ENCODE results near the gene TMEM232. TPM values are rescaled to one million over a fixed set of nuclear protein-coding genes. Genes with fewer than 3 reads are reported as not detected.

TMEM232 gene
- total RNA-seq, 1 experiment from 2014 or later: 0.21 TPM

- ChIA-PET CTCF (no interaction called here), POLR2A (no interaction called here)
- Histone ChIP-seq H3K4me3 (ENCODE audit: low read depth in 2 of 2, low read length in 2 of 2) (no peak overlapping the region), H3K9me3 (ENCODE audit: control insufficient read depth, insufficient read depth, low read depth, low read length) (no peaks in the 10 kb centered on the region), H3K36me3 (ENCODE audit: control insufficient read depth, insufficient read depth, low read length) (no peaks in the 10 kb centered on the region), H3K27me3 (ENCODE audit: control insufficient read depth, insufficient read depth, low read length) (no peaks in the 10 kb centered on the region), H3K27ac (ENCODE audit: low read length) (no peak overlapping the region), H3K4me1 (ENCODE audit: control insufficient read depth, insufficient read depth, low read length) (no peaks in the 10 kb centered on the region)
- intact Hi-C loops (cut with micrococcal nuclease; ENCODE audit: unreplicated experiment): no loop called here
- in situ Hi-C loops (cut with HindIII; ENCODE audit: low pct_unique_long_range_greater_than_20kb, low sequenced_read_pairs): no loop called here
- DNase-seq (ENCODE audit: low read depth, low spot score) (no peak), ATAC-seq (no peak)
- no peak for TF ChIP-seq REST (IDR thresholded peaks at IDR 0.05; ENCODE audit: insufficient read depth in 1 of 2, low read depth in 2 of 2, low read length in 1 of 2)
- TF ChIP-seq POLR2AphosphoS5 (IDR thresholded peaks at IDR 0.05; ENCODE audit: low read depth, low read length): no peak
- no peak for TF ChIP-seq SIN3A (IDR thresholded peaks at IDR 0.05; ENCODE audit: borderline replicate concordance, insufficient read depth, low read depth, low read length)
- no peak for TF ChIP-seq TCF7L2 (IDR thresholded peaks at IDR 0.05; ENCODE audit: low read depth, low read length)
- TF ChIP-seq CTCF (IDR thresholded peaks at IDR 0.05): no peak
- BruUV-seq (replicated peaks): no TSS peak
These were observed 248.6 kb downstream of the TMEM232 start for GRCh38 chr5:110477911-110478310.

- ATAC-seq: no peak
- BruUV-seq (replicated peaks): no TSS peak
- in situ Hi-C loops (cut with HindIII; ENCODE audit: low pct_unique_long_range_greater_than_20kb, low sequenced_read_pairs): no loop called here
- ChIA-PET CTCF (no interaction called here), POLR2A (no interaction called here)
- no peaks in the 10 kb centered on the region for H3K4me1 ChIP-seq (ENCODE audit: control insufficient read depth, insufficient read depth, low read length)
- no peak for TF ChIP-seq POLR2AphosphoS5 (IDR thresholded peaks at IDR 0.05; ENCODE audit: low read depth, low read length)
- TF ChIP-seq SIN3A (IDR thresholded peaks at IDR 0.05; ENCODE audit: borderline replicate concordance, insufficient read depth, low read depth, low read length): no peak
- TF ChIP-seq CTCF (IDR thresholded peaks at IDR 0.05): no peak
- no peak for TF ChIP-seq TCF7L2 (IDR thresholded peaks at IDR 0.05; ENCODE audit: low read depth, low read length)
- TF ChIP-seq REST (IDR thresholded peaks at IDR 0.05; ENCODE audit: insufficient read depth in 1 of 2, low read depth in 2 of 2, low read length in 1 of 2): no peak
- intact Hi-C loops (cut with micrococcal nuclease; ENCODE audit: unreplicated experiment): no loop called here
- 0 out of 2 replicates have a peak, but pooled peaks cover 8% of the 10 kb centered on the region for H3K9me3 ChIP-seq (ENCODE audit: control insufficient read depth, insufficient read depth, low read depth, low read length)
- H3K27ac ChIP-seq (ENCODE audit: low read length): no peak overlapping the region
- no peak for DNase-seq (ENCODE audit: low read depth, low spot score)
- no peaks in the 10 kb centered on the region for H3K27me3 ChIP-seq (ENCODE audit: control insufficient read depth, insufficient read depth, low read length)
- no peaks in the 10 kb centered on the region for H3K36me3 ChIP-seq (ENCODE audit: control insufficient read depth, insufficient read depth, low read length)
- H3K4me3 ChIP-seq (ENCODE audit: low read depth in 2 of 2, low read length in 2 of 2): no peak overlapping the region
These were observed 250.3 kb downstream of the TMEM232 start for GRCh38 chr5:110476164-110476563.

Measured in Panc1 (cell line).